HEK293T (cell line): Measurements from ENCODE around the gene SBK3.
"Not testable (repeated sequence)": the region's sequence is repeated elsewhere in the genome, so short reads cannot be mapped to it uniquely, and the experiment has no call there.

Source experiments
- CTCF ChIA-PET: fragments of 350-600 bp; formaldehyde crosslinking; extraction: SDS; loops from one replicate; lab custom pipeline; 2021; ENCODE audit warnings: antibody characterized with exemption, inconsistent platforms; lab: Yijun Ruan, JAX
- POLR2A ChIA-PET: fragments of 350-600 bp; formaldehyde crosslinking; extraction: SDS; loops from one replicate; lab custom pipeline; 2020; ENCODE audit warnings: antibody characterized with exemption, inconsistent platforms; lab: Yijun Ruan, JAX
- DNase-seq: peaks from one replicate; pipeline ENCODE4 v3.0.0; 2012; ENCODE audit warnings: mixed read lengths; ENCODE audit errors: extremely low spot score
- ARNT ChIP-seq: fragments of 450-650 bp; IDR thresholded peaks from 2 replicates; pipeline ENCODE4 v1.6.1; 2017; ENCODE audit warnings: mild to moderate bottlenecking
- BHLHE40 ChIP-seq: fragments of 450-650 bp; IDR thresholded peaks from 2 replicates; pipeline ENCODE4 v1.6.1; 2016; ENCODE audit warnings: mild to moderate bottlenecking, moderate library complexity, borderline replicate concordance
- CTBP1 ChIP-seq: fragments of 450-650 bp; IDR thresholded peaks from 2 replicates; pipeline ENCODE4 v1.6.1; 2016; ENCODE audit warnings: borderline replicate concordance
- ELF4 ChIP-seq: fragments of 450-650 bp; IDR thresholded peaks from 2 replicates; pipeline ENCODE4 v1.6.1; 2017; ENCODE audit warnings: antibody characterized with exemption
- FOXA1 ChIP-seq: fragments of 450-650 bp; IDR thresholded peaks from 2 replicates; pipeline ENCODE4 v1.6.1; 2016; ENCODE audit warnings: mild to moderate bottlenecking
- FOXK2 ChIP-seq: fragments of 450-650 bp; IDR thresholded peaks from 2 replicates; pipeline ENCODE4 v1.6.1; 2016; ENCODE audit warnings: mild to moderate bottlenecking
- FOXM1 ChIP-seq: fragments of 450-650 bp; IDR thresholded peaks from 2 replicates; pipeline ENCODE4 v1.6.1; 2017; ENCODE audit warnings: mild to moderate bottlenecking, borderline replicate concordance
- HDGF ChIP-seq: fragments of 450-650 bp; IDR thresholded peaks from 2 replicates; pipeline ENCODE4 v1.6.1; 2017; ENCODE audit warnings: antibody characterized with exemption, borderline replicate concordance
- L3MBTL2 ChIP-seq: fragments of 450-650 bp; conservative IDR thresholded peaks from 2 replicates; pipeline ENCODE4 v1.6.1; 2016; ENCODE audit warnings: mild to moderate bottlenecking
- LEF1 ChIP-seq: fragments of 450-650 bp; IDR thresholded peaks from 2 replicates; pipeline ENCODE4 v1.6.1; 2017; ENCODE audit warnings: mild to moderate bottlenecking, borderline replicate concordance
- NFRKB ChIP-seq: fragments of 450-650 bp; IDR thresholded peaks from 2 replicates; pipeline ENCODE4 v1.6.1; 2016; ENCODE audit warnings: mild to moderate bottlenecking, moderate library complexity
- PKNOX1 ChIP-seq: fragments of 450-650 bp; IDR thresholded peaks from 2 replicates; pipeline ENCODE4 v1.6.1; 2016
- SP1 ChIP-seq: fragments of 450-650 bp; IDR thresholded peaks from 2 replicates; pipeline ENCODE4 v1.6.1; 2017
- SUZ12 ChIP-seq: fragments of 450-650 bp; IDR thresholded peaks from 2 replicates; pipeline ENCODE4 v1.6.1; 2016; ENCODE audit warnings: mild to moderate bottlenecking
- TARDBP ChIP-seq: fragments of 450-650 bp; IDR thresholded peaks from 2 replicates; pipeline ENCODE4 v1.6.1; 2016
- ZNF384 ChIP-seq: fragments of 450-650 bp; IDR thresholded peaks from 2 replicates; pipeline ENCODE4 v1.6.1; 2016

The SBK3 gene

GRCh38 chr19:55576746-55577145, 31.4 kb upstream of the SBK3 start:
- DNase-seq = no peak
- TF ChIP-seq FOXA1 = no peak
- TF ChIP-seq BHLHE40 = no peak
- TF ChIP-seq TARDBP = no peak
- no peak for TF ChIP-seq HDGF
- TF ChIP-seq PKNOX1 = no peak
- TF ChIP-seq ELF4 = no peak
- TF ChIP-seq ARNT = no peak
- no peak for TF ChIP-seq LEF1
- TF ChIP-seq SUZ12 = no peak
- TF ChIP-seq SP1 = no peak
- TF ChIP-seq FOXM1 = no peak
- no peak for TF ChIP-seq CTBP1
- no peak for TF ChIP-seq L3MBTL2
- TF ChIP-seq NFRKB = no peak
- TF ChIP-seq FOXK2 = no peak
- no peak for TF ChIP-seq ZNF384
- POLR2A ChIA-PET = no interaction called here
- CTCF ChIA-PET = no interaction called here

- ChIA-PET POLR2A (interaction anchor here (1.4 kb wide), 1 partner anchor 25 kb away, joined by 5 read pairs; the partner anchor contains the start of gene FIZ1), CTCF (interaction anchor here (0.7 kb wide), 1 partner anchor 33 kb away, joined by 3 read pairs; no protein-coding TSS in a partner anchor)
- DNase-seq = not testable (repeated sequence)
Measured at GRCh38 chr19:55573929-55574328, 28.6 kb upstream of the SBK3 start.

- POLR2A ChIA-PET, CTCF ChIA-PET, DNase-seq: not testable (repeated sequence)
Measured at GRCh38 chr19:55569477-55569876, 24.1 kb upstream of the SBK3 start.

GRCh38 chr19:55567708-55568328, 22.5 kb upstream of the SBK3 start:
- DNase-seq = no peak
- TF ChIP-seq BHLHE40 (no peak), SUZ12 (no peak), TARDBP (no peak), FOXM1 (no peak), SP1 (no peak), LEF1 (no peak), CTBP1 (no peak), L3MBTL2 (no peak), FOXA1 (no peak), ARNT (no peak), NFRKB (no peak), FOXK2 (no peak), ELF4 (no peak), HDGF (no peak), ZNF384 (no peak), PKNOX1 (no peak)
- ChIA-PET POLR2A (interaction anchor here (0.6 kb wide), 1 partner anchor 13 kb away, joined by 3 read pairs; the partner anchor contains the start of gene ZNF579), CTCF (no interaction called here)

- POLR2A ChIA-PET = no interaction called here
- TF ChIP-seq NFRKB = no peak
- no peak for TF ChIP-seq HDGF
- TF ChIP-seq FOXK2 = no peak
- TF ChIP-seq LEF1 = no peak
- no peak for TF ChIP-seq ARNT
- TF ChIP-seq ELF4 = no peak
- no peak for TF ChIP-seq SUZ12
- TF ChIP-seq TARDBP = no peak
- no peak for TF ChIP-seq ZNF384
- no peak for TF ChIP-seq BHLHE40
- TF ChIP-seq FOXM1 = no peak
- no peak for TF ChIP-seq FOXA1
- no peak for TF ChIP-seq SP1
- TF ChIP-seq CTBP1 = no peak
- TF ChIP-seq L3MBTL2 = no peak
- CTCF ChIA-PET = no interaction called here
- DNase-seq = no peak
Measured at GRCh38 chr19:55566823-55567222, 21.5 kb upstream of the SBK3 start.

- ChIA-PET POLR2A (no interaction called here), CTCF (no interaction called here)
- TF ChIP-seq TARDBP (no peak), HDGF (no peak), ZNF384 (no peak), ARNT (no peak)
- no peak for DNase-seq
Measured at GRCh38 chr19:55563261-55563690, 17.9 kb upstream of the SBK3 start.

GRCh38 chr19:55559684-55560083, 14.3 kb upstream of the SBK3 start:
- ChIA-PET CTCF (no interaction called here), POLR2A (no interaction called here)
- DNase-seq = no peak
- TF ChIP-seq TARDBP (no peak), CTBP1 (no peak), ELF4 (no peak)

- POLR2A ChIA-PET = no interaction called here
- no peak for DNase-seq
Measured at GRCh38 chr19:55554741-55555152, 9.4 kb upstream of the SBK3 start.

More at GRCh38 chr19:55554741-55555152, 9.4 kb upstream of the SBK3 start:
- TF ChIP-seq CTBP1 = no peak
- TF ChIP-seq FOXA1 = no peak
- no peak for TF ChIP-seq SUZ12
- TF ChIP-seq PKNOX1 = no peak
- no peak for TF ChIP-seq BHLHE40
- no peak for TF ChIP-seq L3MBTL2
- no peak for TF ChIP-seq FOXM1
- TF ChIP-seq SP1 = no peak
- no peak for TF ChIP-seq ELF4
- no peak for TF ChIP-seq ZNF384
- TF ChIP-seq NFRKB = no peak
- no peak for TF ChIP-seq HDGF
- no peak for TF ChIP-seq FOXK2
- TF ChIP-seq ARNT = no peak
- CTCF ChIA-PET = no interaction called here
